ENCODE results near the gene DPYSL4.

The DPYSL4 gene

DNA sequence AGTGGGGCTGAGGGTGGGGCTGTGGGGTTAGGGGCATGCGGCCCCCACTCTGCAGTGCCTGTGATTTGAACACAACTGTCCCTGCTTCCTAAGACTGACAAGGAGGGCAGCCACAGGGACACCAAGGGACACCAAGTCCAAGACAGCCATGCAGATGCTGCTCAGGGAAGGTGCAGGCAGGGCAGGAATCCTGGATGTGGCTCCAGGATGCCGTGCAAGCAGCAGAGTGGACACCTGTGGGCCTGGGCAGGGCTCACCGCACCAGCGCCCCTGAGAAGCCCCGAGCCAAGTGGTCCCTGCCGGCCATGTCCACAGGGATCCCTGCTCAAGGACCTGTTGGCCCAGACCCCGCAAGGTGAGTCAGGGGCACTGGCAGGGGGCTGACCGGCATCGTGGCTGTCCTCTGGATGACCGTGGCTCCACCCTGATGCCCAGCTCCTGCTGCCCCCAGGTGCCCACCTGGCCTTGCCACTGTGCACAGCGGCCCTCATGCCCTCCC lies 62.5 kb downstream of the DPYSL4 start:
- no peak overlapping the region for H3K9ac ChIP-seq (ENCODE audit: low read length)
- no CpG with 5 or more reads among the region's 11 CpGs for WGBS (ENCODE audit: extremely low coverage, insufficient coverage, insufficient read length)
- H2AK5ac ChIP-seq (ENCODE audit: low read length) = no peak overlapping the region
- H3K23ac ChIP-seq (ENCODE audit: low read length) = no peak overlapping the region
- H3K14ac ChIP-seq (ENCODE audit: low read length) = no peak overlapping the region
- no peak overlapping the region for H2BK5ac ChIP-seq (ENCODE audit: low read depth, low read length, poor library complexity)
- no peaks in the 10 kb centered on the region for H3K27me3 ChIP-seq (ENCODE audit: insufficient read depth, low read length)
- H2BK120ac ChIP-seq (ENCODE audit: insufficient read depth, low read length, poor library complexity) = no peak overlapping the region
- H3K9me3 ChIP-seq (ENCODE audit: insufficient read depth, low read depth, low read length) = peaks cover 2% of the 10 kb centered on the region
- H2AFZ ChIP-seq (ENCODE audit: insufficient read depth, low read length, poor library complexity) = no peak overlapping the region
- H3K79me2 ChIP-seq (ENCODE audit: control insufficient read depth, insufficient read depth, low read length, poor library complexity) = no peaks in the 10 kb centered on the region
- H3K79me1 ChIP-seq (ENCODE audit: low read length) = no peaks in the 10 kb centered on the region
- H3K27ac ChIP-seq (ENCODE audit: low read depth, low read length) = no peak overlapping the region
- H4K91ac ChIP-seq (ENCODE audit: low read depth, low read length) = no peak overlapping the region
- no peak overlapping the region for H3K18ac ChIP-seq (ENCODE audit: low read length)
- no peak overlapping the region for H2BK12ac ChIP-seq (ENCODE audit: low read length)
- no peak for DNase-seq
- H4K8ac ChIP-seq (ENCODE audit: low read depth, low read length) = no peak overlapping the region
- no peak overlapping the region for H4K12ac ChIP-seq (ENCODE audit: low read depth, low read length)
- no peaks in the 10 kb centered on the region for H3K36me3 ChIP-seq (ENCODE audit: control insufficient read depth in 1 of 2, insufficient read depth in 2 of 2, low read length in 2 of 2)
- no peak overlapping the region for H3K4me3 ChIP-seq (ENCODE audit: low read depth, low read length)
- no peak overlapping the region for H3K4ac ChIP-seq (ENCODE audit: low read depth, low read length)
- peaks cover 0 to 3% of the 10 kb centered on the region in 2 experiments for H3K4me1 ChIP-seq (ENCODE audit: control insufficient read depth in 1 of 2, insufficient read depth in 2 of 2, low read length in 2 of 2)
- H3K4me2 ChIP-seq (ENCODE audit: low read length) = no peak overlapping the region

DNA sequence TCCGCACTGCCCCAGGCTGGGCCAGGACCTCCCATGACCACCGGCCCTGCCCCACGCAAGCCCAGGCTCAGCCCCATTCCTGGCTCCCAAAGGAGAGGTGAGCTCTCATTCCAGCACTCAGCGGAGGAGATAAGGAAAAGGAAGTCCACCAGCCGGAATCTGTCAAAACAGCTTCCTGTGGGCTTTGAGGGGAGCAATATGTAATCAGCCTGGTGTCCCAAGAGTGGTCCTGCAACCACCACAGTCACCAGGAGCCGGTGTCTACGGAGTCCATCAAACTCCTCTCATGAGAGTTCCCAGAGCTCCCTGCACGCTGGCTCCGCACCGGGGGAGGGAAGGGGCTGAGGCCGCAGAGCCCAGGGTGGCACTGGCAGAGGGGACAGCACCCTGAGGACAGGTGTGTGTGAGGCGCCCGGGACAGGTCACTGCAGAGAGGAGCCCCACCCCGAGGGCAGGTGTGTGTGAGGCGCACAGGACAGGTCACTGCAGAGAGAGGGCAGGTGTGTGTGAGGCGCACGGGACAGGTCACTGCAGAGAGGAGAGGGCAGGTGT lies 63.2 kb downstream of the DPYSL4 start:
- no peak overlapping the region for H4K91ac ChIP-seq (ENCODE audit: low read depth, low read length)
- no peak overlapping the region for H4K12ac ChIP-seq (ENCODE audit: low read depth, low read length)
- H3K23ac ChIP-seq (ENCODE audit: low read length) = no peak overlapping the region
- peaks cover 2% of the 10 kb centered on the region for H3K9me3 ChIP-seq (ENCODE audit: insufficient read depth, low read depth, low read length)
- no peaks in the 10 kb centered on the region for H3K27me3 ChIP-seq (ENCODE audit: insufficient read depth, low read length)
- WGBS (ENCODE audit: extremely low coverage, insufficient coverage, insufficient read length) = no CpG with 5 or more reads among the region's 17 CpGs
- H3K4me2 ChIP-seq (ENCODE audit: low read length) = no peak overlapping the region
- no peak for DNase-seq
- H3K4me3 ChIP-seq (ENCODE audit: low read depth, low read length) = no peak overlapping the region
- no peaks in the 10 kb centered on the region for H3K79me1 ChIP-seq (ENCODE audit: low read length)
- H2BK120ac ChIP-seq (ENCODE audit: insufficient read depth, low read length, poor library complexity) = no peak overlapping the region
- no peak overlapping the region for H2BK5ac ChIP-seq (ENCODE audit: low read depth, low read length, poor library complexity)
- H3K4ac ChIP-seq (ENCODE audit: low read depth, low read length) = no peak overlapping the region
- H2AFZ ChIP-seq (ENCODE audit: insufficient read depth, low read length, poor library complexity) = no peak overlapping the region
- H3K14ac ChIP-seq (ENCODE audit: low read length) = no peak overlapping the region
- H3K4me1 ChIP-seq (ENCODE audit: control insufficient read depth in 1 of 2, insufficient read depth in 2 of 2, low read length in 2 of 2) = peaks cover 0 to 3% of the 10 kb centered on the region in 2 experiments
- no peaks in the 10 kb centered on the region for H3K36me3 ChIP-seq (ENCODE audit: control insufficient read depth in 1 of 2, insufficient read depth in 2 of 2, low read length in 2 of 2)
- no peak overlapping the region for H2AK5ac ChIP-seq (ENCODE audit: low read length)
- H4K8ac ChIP-seq (ENCODE audit: low read depth, low read length) = no peak overlapping the region
- H3K27ac ChIP-seq (ENCODE audit: low read depth, low read length) = no peak overlapping the region
- no peak overlapping the region for H3K18ac ChIP-seq (ENCODE audit: low read length)
- no peaks in the 10 kb centered on the region for H3K79me2 ChIP-seq (ENCODE audit: control insufficient read depth, insufficient read depth, low read length, poor library complexity)
- no peak overlapping the region for H2BK12ac ChIP-seq (ENCODE audit: low read length)
- no peak overlapping the region for H3K9ac ChIP-seq (ENCODE audit: low read length)

DNA sequence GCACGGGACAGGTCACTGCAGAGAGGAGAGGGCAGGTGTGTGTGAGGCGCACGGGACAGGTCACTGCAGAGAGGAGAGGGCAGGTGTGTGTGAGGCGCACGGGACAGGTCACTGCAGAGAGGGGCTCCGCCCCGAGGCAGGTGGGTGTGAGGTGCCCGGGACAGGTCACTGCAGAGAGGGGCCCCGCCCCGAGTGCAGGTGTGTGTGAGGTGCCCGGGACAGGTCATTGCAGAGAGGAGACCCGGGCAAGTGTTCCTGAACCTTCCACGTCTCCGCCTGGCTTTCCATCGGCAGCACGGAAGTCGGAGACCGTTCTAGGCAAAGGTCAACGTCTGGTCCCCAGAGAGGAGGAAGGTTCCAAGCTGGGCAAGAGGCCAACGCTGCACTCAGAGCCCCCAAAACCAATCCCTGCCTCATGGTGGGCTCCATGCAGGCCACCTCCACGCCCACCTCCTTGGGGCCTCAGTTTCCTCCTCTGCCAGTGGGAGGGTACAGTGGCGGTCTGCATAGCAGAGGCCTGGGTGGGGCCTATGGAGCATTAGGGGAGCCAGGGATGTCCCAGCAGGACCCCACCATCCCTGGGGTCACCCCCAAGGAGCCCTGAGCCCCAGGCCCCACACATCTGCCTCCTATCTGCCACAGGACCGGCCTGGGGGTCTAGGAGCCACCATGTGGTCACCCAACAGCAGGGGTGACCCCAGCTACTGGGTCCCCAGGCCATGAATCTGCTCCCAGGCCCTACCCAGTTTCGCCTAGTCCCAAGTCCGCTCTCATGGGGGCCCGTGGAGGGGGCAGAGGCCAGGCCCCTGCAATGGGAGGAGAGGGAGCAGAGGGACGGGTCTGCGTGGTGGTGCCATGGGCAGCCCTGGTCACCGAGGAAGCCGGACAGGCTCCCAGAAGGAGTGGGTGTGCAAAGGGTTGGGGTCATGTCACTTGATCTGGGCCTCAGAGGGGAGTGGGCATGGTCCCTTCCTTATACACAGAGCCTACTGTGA lies 64.0 kb downstream of the DPYSL4 start:
- Histone ChIP-seq H3K9me3 (ENCODE audit: insufficient read depth, low read depth, low read length) (peaks cover 2% of the 10 kb centered on the region), H4K8ac (ENCODE audit: low read depth, low read length) (no peak overlapping the region), H3K79me2 (ENCODE audit: control insufficient read depth, insufficient read depth, low read length, poor library complexity) (no peaks in the 10 kb centered on the region), H3K14ac (ENCODE audit: low read length) (no peak overlapping the region), H2BK120ac (ENCODE audit: insufficient read depth, low read length, poor library complexity) (no peak overlapping the region), H3K79me1 (ENCODE audit: low read length) (no peaks in the 10 kb centered on the region), H3K27ac (ENCODE audit: low read depth, low read length) (no peak overlapping the region), H3K4me3 (ENCODE audit: low read depth, low read length) (no peak overlapping the region), H4K91ac (ENCODE audit: low read depth, low read length) (no peak overlapping the region), H3K4me1 (ENCODE audit: control insufficient read depth in 1 of 2, insufficient read depth in 2 of 2, low read length in 2 of 2) (peaks cover 0 to 3% of the 10 kb centered on the region in 2 experiments), H3K36me3 (ENCODE audit: control insufficient read depth in 1 of 2, insufficient read depth in 2 of 2, low read length in 2 of 2) (no peaks in the 10 kb centered on the region), H2BK5ac (ENCODE audit: low read depth, low read length, poor library complexity) (no peak overlapping the region), H3K18ac (ENCODE audit: low read length) (no peak overlapping the region), H3K9ac (ENCODE audit: low read length) (no peak overlapping the region), H2BK12ac (ENCODE audit: low read length) (no peak overlapping the region), H3K4me2 (ENCODE audit: low read length) (no peak overlapping the region), H3K23ac (ENCODE audit: low read length) (no peak overlapping the region), H4K12ac (ENCODE audit: low read depth, low read length) (no peak overlapping the region), H3K27me3 (ENCODE audit: insufficient read depth, low read length) (no peaks in the 10 kb centered on the region), H3K4ac (ENCODE audit: low read depth, low read length) (no peak overlapping the region), H2AK5ac (ENCODE audit: low read length) (no peak overlapping the region), H2AFZ (ENCODE audit: insufficient read depth, low read length, poor library complexity) (no peak overlapping the region)
- WGBS (ENCODE audit: extremely low coverage, insufficient coverage, insufficient read length) = no CpG with 5 or more reads among the region's 30 CpGs
- no peak for DNase-seq

DNA sequence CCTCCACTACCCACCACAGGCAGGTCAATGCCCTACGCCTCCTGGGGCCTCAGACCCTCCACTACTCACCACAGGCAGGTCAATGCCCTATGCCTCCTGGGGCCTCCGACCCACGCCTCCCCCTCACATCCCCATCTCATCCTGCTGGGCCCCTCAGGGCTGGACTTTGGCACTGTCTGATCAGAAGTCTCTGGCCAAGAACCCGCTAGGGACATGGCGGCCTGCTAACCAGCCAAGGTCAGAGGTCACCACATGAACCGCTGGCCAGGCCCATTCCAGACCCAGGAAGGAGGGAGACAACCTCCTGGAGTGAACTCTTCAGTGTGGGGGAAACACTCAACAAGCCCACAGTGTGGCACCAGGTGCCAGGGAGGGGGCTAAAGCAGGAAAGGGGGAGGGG lies 65.2 kb downstream of the DPYSL4 start:
- Histone ChIP-seq H3K4ac (ENCODE audit: low read depth, low read length) (no peak overlapping the region), H3K79me2 (ENCODE audit: control insufficient read depth, insufficient read depth, low read length, poor library complexity) (no peaks in the 10 kb centered on the region), H3K36me3 (ENCODE audit: control insufficient read depth in 1 of 2, insufficient read depth in 2 of 2, low read length in 2 of 2) (no peaks in the 10 kb centered on the region), H4K91ac (ENCODE audit: low read depth, low read length) (no peak overlapping the region), H3K9me3 (ENCODE audit: insufficient read depth, low read depth, low read length) (no peaks in the 10 kb centered on the region), H2AK5ac (ENCODE audit: low read length) (no peak overlapping the region), H3K14ac (ENCODE audit: low read length) (no peak overlapping the region), H2AFZ (ENCODE audit: insufficient read depth, low read length, poor library complexity) (no peak overlapping the region), H4K8ac (ENCODE audit: low read depth, low read length) (no peak overlapping the region), H4K12ac (ENCODE audit: low read depth, low read length) (no peak overlapping the region), H3K4me2 (ENCODE audit: low read length) (no peak overlapping the region), H3K27me3 (ENCODE audit: insufficient read depth, low read length) (no peaks in the 10 kb centered on the region), H3K4me3 (ENCODE audit: low read depth, low read length) (no peak overlapping the region), H2BK5ac (ENCODE audit: low read depth, low read length, poor library complexity) (no peak overlapping the region), H3K4me1 (ENCODE audit: control insufficient read depth in 1 of 2, insufficient read depth in 2 of 2, low read length in 2 of 2) (peaks cover 0 to 3% of the 10 kb centered on the region in 2 experiments), H2BK12ac (ENCODE audit: low read length) (no peak overlapping the region), H3K9ac (ENCODE audit: low read length) (no peak overlapping the region), H3K18ac (ENCODE audit: low read length) (no peak overlapping the region), H3K27ac (ENCODE audit: low read depth, low read length) (no peak overlapping the region), H3K79me1 (ENCODE audit: low read length) (no peaks in the 10 kb centered on the region), H2BK120ac (ENCODE audit: insufficient read depth, low read length, poor library complexity) (no peak overlapping the region), H3K23ac (ENCODE audit: low read length) (no peak overlapping the region)
- DNase-seq = no peak
- no CpG with 5 or more reads among the region's 6 CpGs for WGBS (ENCODE audit: extremely low coverage, insufficient coverage, insufficient read length)
